Astrocyte (in vitro differentiated cells and primary cell): ENCODE results near the gene FAM240B.

Source experiments
- CTCF ChIP-seq: IDR thresholded peaks from 2 replicates; pipeline ENCODE4 v1.5.1; 2011; ENCODE audit warnings: low read depth, mild to moderate bottlenecking, inconsistent platforms, low read length, moderate library complexity; ENCODE audit not compliant: insufficient read depth
- EZH2 ChIP-seq: IDR thresholded peaks from 2 replicates; pipeline ENCODE4 v1.6.1; 2012; ENCODE audit warnings: mild to moderate bottlenecking, low read length, inconsistent platforms; ENCODE audit not compliant: insufficient read depth

- TF ChIP-seq EZH2 = no peak
- peak; percentile 47 for TF ChIP-seq CTCF
Observed at GRCh38 chr9:38662763-38663593, 57.0 kb downstream of the FAM240B start.
